GM03348 (cell line): Measurements from ENCODE around the gene LTBP3.
A peak's percentile ranks its signal among the peaks of the same experiment; 100 is the strongest.

ENCODE experiments used
- DNase-seq: peaks from one replicate; pipeline ENCODE4 v3.0.0; 2012; ENCODE audit warnings: low spot score

LTBP3 gene

DNA sequence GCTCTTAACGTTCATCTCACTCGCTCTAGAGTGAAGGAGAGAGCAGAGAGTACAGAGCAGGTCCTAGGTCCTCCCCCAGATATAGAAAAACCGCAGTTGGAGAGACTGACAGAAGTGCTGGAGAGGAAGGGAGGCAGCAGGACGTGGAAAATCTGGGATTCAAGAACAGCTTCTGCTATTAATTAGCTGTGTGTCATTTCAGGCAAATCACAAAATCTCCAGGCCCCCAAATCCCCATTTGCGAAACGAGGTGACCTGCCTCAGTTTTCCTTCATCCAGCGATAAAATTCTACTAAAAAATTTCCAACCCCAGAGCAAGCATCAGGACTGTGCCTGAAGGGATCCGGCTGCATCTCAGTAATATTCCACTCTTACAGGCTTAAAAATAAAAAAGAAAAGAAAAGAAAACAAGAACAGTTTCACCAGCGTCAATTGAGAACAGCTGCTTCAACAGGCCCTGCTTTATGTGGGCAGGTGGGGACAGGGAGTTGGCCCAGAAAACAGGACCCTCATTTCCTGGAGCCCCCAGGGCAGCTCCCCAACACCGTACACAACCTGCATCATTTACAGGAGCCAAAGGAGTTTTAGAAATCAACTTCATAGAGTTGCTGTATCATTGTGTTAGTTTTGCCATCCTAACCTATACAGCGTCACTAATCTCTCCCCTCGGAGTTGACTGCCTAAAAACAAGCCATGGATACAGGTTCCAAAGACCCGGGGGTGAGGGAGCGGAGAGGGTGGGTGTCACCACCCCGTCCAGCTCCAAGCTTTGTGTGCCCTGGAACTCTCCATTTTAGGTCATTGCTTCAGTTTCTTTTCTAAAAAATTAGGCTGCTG lies 61.6 kb downstream of the LTBP3 start:
- DNase-seq: no peak

DNA sequence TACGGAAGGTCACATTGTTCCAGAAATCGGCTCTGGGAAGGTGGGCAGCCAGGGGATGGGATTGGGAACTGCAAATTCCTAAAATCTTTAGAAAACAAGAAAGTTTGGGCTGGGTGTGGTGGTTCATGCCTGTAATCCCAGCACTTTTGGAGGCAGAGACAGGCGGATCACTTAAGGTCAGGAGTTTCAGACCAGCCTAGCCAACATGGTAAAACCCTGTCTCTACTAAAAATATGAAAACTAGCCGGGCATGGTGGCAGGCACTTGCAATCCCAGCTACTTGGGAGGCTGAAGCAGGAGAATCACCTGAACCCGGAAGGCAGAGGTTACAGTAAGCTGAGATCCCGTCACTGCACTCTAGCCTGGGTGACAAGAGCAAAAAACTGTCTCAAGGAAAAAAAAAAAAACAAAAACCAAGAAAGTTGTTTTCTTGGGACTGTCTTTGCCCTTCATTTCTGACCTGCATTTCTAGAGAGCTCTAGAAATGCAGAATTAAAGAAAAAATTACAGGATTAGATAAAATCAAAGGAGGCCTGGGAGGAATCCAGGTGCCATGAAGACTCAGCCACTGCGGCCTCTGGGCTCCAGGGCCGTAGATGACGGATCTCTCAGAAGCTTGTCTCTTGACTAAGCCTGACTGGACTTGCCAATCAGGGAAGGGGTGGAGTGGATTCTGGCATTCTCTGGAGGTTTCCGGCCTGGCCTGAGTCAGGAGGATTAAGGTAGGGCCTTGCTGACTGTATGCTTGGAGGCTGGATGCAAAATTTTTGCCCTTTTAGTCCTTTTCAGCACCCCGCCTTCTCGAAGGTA lies 64.6 kb downstream of the LTBP3 start:
- DNase-seq: peak; percentile 75

GRCh38 chr11:65492637-65493366 lies 65.4 kb downstream of the LTBP3 start:
- DNase-seq: peak; percentile 62

GRCh38 chr11:65492387-65492636 lies 65.8 kb downstream of the LTBP3 start:
- no peak for DNase-seq

DNA sequence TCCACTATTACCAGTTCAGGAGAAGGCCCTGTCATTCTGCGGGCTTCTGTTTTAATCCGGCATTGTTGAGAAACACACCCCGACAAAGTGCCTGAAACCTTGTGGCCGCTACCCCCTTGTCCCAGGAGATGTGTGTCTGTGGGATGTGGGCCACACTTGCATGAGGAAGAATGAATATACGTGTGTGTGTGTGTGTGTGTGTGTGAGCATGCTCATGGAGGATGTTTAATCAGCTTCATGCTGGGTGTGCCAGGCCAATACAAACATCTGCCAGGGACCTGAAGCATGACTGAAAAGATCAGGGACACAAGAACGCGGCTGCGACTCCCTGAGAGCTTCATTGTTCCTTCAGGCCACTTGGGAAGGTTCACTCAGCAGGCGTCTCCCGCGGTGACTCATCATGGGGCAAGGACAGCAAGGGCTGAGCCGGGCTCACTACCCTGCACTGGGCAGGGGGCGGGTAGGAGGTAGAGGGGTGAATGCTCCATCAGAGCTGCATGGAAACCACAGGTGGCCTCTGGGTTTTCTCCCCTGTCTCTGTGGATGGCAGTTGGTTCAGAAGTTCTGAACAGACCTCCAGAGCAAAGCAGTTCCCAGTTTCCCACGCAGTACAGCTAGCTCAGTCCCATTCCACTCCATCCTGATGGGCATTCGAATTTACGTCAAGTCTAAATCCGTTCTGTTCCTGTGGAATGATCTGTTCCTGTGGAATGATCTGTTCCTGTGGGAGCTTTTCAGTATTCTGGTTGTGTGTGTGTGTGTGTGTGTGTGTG lies 66.4 kb downstream of the LTBP3 start:
- peak; percentile 43 for DNase-seq

DNA sequence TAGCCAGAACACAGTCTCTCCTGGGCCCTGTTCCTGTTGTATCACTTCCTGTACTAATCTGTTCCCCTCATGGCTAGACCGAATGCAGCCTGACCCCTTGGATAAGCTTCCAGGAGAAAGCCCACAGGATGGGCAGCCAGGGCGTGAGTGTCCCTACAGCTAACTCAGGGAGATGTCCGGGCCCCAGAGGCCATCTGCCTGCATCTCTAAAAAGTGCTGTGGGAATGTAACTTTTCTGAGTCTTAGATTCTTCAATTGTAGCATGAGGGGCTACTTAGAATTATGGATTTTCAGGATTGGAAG lies 67.0 kb downstream of the LTBP3 start:
- DNase-seq: no peak

GRCh38 chr11:65489706-65490320 lies 68.3 kb downstream of the LTBP3 start:
- DNase-seq: no peak

DNA sequence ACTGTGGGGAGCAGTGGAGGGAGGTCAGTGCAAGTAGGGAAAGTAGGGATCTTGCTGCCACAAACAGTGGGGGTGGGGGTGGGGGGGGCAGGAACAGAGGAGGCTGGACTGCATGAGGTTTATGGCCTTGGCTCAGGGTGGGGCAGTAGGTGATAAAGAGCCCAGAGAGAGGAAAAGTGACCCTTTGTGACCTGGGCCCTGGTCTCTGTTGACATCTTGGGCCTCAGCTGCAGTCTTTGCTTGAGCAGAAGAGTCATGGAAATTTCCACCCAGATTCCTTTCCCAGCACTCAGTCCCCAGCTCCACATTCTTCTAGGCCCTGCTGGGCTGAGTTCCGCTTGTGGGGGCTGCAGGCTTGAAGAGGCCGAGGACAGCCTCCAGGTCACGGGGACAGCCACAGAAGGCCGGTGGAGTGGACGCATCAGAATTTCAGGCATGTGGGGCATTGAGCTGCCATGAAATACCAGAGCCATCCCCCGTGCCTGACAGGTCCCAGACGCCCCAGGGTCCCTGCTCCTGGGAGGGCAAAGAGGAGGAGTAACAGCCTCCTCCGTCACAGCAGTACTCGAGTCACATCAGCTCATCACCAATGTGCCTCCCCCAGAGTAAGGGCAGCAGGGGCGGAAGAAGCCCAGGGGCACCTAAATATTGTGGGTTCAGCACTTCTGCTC lies 69.0 kb downstream of the LTBP3 start:
- peak; percentile 46 for DNase-seq
